PC-9 (cell line): Measurements from ENCODE around the gene ESM1. TPM values are rescaled to one million over a fixed set of nuclear protein-coding genes. Genes with fewer than 3 reads are reported as not detected.

ENCODE experiments used
- BruUV-seq: library from RNA; stranded (reverse); fragments of 400-500 nt; replicated peaks from 2 replicates; lab custom pipeline; 2021; lab: Mats Ljungman, UMichigan
- CTCF ChIA-PET: fragments of 300-600 bp; sonication (Branson Sonifier 250); formaldehyde crosslinking; loops from one replicate; lab custom pipeline; 2022; ENCODE audit warnings: antibody characterized with exemption; lab: Charles Lee
- POLR2A ChIA-PET: fragments of 300-600 bp; sonication (Branson Sonifier 250); formaldehyde crosslinking; loops from one replicate; lab custom pipeline; 2022; ENCODE audit warnings: antibody characterized with exemption; ENCODE audit not compliant: unreplicated experiment; lab: Charles Lee
- DNase-seq, 2 experiments: peaks; one replicate each; pipeline versions ENCODE4 v3.0.0 to v3.0.0-alpha.2; 2015 to 2022; ENCODE audit warnings: mixed read lengths in 1 of 2
- H2AFZ ChIP-seq: fragments of 200-600 bp; sonication (generic); 2 replicates; pipeline ENCODE4 v1.8.1; 2017; ENCODE audit warnings: antibody characterized with exemption
- H3F3A ChIP-seq: fragments of 200-600 bp; sonication (generic); 2 replicates; pipeline ENCODE4 v1.8.1; 2017; ENCODE audit warnings: antibody characterized with exemption, mild to moderate bottlenecking, low read depth; ENCODE audit not compliant: insufficient read depth
- H3K27ac ChIP-seq: fragments of 200-600 bp; sonication (generic); 2 replicates; pipeline ENCODE4 v1.6.1; 2016; ENCODE audit warnings: mixed run types
- H3K27me3 ChIP-seq: fragments of 200-600 bp; sonication (generic); 2 replicates; pipeline ENCODE4 v1.6.1; 2016; ENCODE audit warnings: low read depth, mixed run types; ENCODE audit not compliant: insufficient read depth
- H3K36me3 ChIP-seq: fragments of 200-600 bp; sonication (generic); 2 replicates; pipeline ENCODE4 v1.6.1; 2016; ENCODE audit warnings: low read depth, mixed run types
- H3K4me1 ChIP-seq: fragments of 200-600 bp; sonication (generic); replicated peaks from 2 replicates; pipeline ENCODE4 v1.6.1; 2016; ENCODE audit warnings: mixed run types; ENCODE audit not compliant: insufficient read depth
- H3K4me2 ChIP-seq: fragments of 200-600 bp; sonication (generic); 2 replicates; pipeline ENCODE4 v1.6.1; 2017; ENCODE audit warnings: mixed run types
- H3K4me3 ChIP-seq: fragments of 200-600 bp; sonication (generic); 2 replicates; pipeline ENCODE4 v1.6.1; 2016; ENCODE audit warnings: mixed run types
- H3K79me2 ChIP-seq: fragments of 200-600 bp; sonication (generic); 2 replicates; pipeline ENCODE4 v1.6.1; 2017; ENCODE audit warnings: low read depth, mixed run types
- H3K9me2 ChIP-seq: fragments of 200-600 bp; sonication (generic); 2 replicates; pipeline ENCODE4 v1.8.1; 2017; ENCODE audit warnings: mild to moderate bottlenecking; ENCODE audit not compliant: insufficient read depth
- H3K9me3 ChIP-seq: fragments of 200-600 bp; sonication (generic); 2 replicates; pipeline ENCODE4 v1.8.1; 2016; ENCODE audit warnings: low read depth; ENCODE audit not compliant: insufficient read depth
- H4K20me1 ChIP-seq: fragments of 200-600 bp; sonication (generic); 2 replicates; pipeline ENCODE4 v1.8.1; 2017; ENCODE audit not compliant: insufficient read depth
- EZH2 ChIP-seq: fragments of 200-600 bp; sonication (generic); IDR thresholded peaks from 2 replicates; pipeline ENCODE4 v1.8.0; 2017; ENCODE audit warnings: antibody characterized with exemption, low read depth
- intact Hi-C: fragments of 100-400 bp; cut with micrococcal nuclease; formaldehyde crosslinking; loops from one replicate; pipeline ENCODE4 v1.10.0; 2022; ENCODE audit not compliant: unreplicated experiment
- total RNA-seq: library from RNA; stranded (reverse); gene quantifications from 2 replicates; pipeline ENCODE4 v1.2.3, GENCODE V29; 2021
- TF ChIP-seq, protein P1 (sequence below): fragments of 200-600 bp; sonication (generic); conservative IDR thresholded peaks from 2 replicates; pipeline ENCODE4 v1.6.1; 2017; ENCODE audit warnings: mixed run types, antibody characterized with exemption, mild to moderate bottlenecking, moderate library complexity

ESM1 gene
- total RNA-seq, 1 experiment from 2014 or later = 0.15 TPM

DNA sequence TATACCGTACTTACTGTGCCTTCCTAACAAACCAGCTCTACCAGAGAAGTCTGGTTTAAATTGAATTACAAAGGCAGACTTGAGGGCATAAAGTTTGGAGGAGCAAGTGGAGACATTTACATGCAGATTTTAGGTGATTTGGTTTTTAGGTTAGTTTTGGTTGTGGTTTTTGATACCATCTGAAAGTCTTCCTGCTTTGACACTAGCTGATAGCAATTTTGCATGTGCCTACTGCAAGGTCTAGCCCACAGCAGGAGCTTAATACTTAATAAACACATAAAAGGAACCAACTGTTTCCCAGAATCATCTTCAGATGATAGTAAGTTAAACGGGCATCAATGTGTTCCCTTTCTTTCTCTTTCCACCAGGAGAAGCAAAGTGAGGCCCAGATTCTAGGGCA is 3.4 kb upstream of the ESM1 start:
- DNase-seq = no peak
- Histone ChIP-seq H3K4me1 (no peaks in the 10 kb centered on the region), H2AFZ (no peak overlapping the region), H3K9me2 (no peaks in the 10 kb centered on the region; the same call in 1 of the 2 replicates), H3K9me3 (no peaks in the 10 kb centered on the region), H3F3A (no peaks in the 10 kb centered on the region), H3K79me2 (no peaks in the 10 kb centered on the region), H3K4me3 (no peak overlapping the region), H3K36me3 (no peaks in the 10 kb centered on the region), H3K27me3 (peaks cover 20% of the 10 kb centered on the region; the same call in 1 of the 2 replicates), H4K20me1 (no peaks in the 10 kb centered on the region), H3K27ac (no peak overlapping the region), H3K4me2 (no peak overlapping the region)
- TF ChIP-seq, protein P1, sequence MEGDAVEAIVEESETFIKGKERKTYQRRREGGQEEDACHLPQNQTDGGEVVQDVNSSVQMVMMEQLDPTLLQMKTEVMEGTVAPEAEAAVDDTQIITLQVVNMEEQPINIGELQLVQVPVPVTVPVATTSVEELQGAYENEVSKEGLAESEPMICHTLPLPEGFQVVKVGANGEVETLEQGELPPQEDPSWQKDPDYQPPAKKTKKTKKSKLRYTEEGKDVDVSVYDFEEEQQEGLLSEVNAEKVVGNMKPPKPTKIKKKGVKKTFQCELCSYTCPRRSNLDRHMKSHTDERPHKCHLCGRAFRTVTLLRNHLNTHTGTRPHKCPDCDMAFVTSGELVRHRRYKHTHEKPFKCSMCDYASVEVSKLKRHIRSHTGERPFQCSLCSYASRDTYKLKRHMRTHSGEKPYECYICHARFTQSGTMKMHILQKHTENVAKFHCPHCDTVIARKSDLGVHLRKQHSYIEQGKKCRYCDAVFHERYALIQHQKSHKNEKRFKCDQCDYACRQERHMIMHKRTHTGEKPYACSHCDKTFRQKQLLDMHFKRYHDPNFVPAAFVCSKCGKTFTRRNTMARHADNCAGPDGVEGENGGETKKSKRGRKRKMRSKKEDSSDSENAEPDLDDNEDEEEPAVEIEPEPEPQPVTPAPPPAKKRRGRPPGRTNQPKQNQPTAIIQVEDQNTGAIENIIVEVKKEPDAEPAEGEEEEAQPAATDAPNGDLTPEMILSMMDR = no peak
- TF ChIP-seq EZH2 = no peak
- BruUV-seq = no TSS peak
- intact Hi-C loops = no loop called here
- CTCF ChIA-PET = no interaction called here
- POLR2A ChIA-PET = no interaction called here

DNA sequence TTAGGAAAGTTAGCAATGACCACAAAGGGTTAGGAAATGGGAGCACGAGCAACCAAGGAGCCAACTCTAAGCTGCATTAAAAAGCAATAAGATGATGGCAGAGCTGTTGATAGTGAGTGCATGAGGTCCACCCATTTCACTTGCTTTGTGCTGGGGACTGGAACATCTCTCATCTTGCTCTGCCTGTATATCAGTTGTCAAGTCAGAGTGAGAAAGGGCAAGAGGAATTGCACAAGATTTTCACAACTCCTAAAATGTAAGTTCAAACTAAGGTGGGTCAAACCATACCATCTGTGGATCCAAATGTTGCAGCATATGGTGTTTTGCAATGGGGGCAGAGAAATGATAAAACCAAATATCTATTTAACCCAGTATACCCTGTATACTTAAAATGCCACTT is 2.8 kb upstream of the ESM1 start:
- H4K20me1 ChIP-seq = no peaks in the 10 kb centered on the region
- no peaks in the 10 kb centered on the region; the same call in 1 of the 2 replicates for H3K9me2 ChIP-seq

DNA sequence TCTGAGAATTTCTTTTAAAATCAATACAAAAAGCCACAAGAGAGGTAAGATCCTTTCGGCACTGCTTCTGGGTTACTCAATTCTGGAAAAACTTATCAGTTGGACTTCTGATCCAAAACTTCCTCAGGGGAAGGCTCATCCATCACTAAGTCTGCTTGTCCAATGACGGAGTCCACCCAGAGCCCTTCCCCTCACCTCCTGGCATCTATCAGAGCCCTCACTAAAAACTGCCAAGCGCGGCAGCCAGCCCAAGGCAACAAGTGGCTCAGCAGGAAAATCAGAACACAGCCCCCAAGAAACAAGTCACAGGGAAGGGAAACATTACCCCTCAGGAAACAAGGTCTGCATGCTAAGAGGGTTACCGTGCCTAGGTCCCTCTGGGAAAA is 869 bp upstream of the ESM1 start:
- no peak for TF ChIP-seq EZH2
- TF ChIP-seq, protein P1 = no peak
- H4K20me1 ChIP-seq = no peaks in the 10 kb centered on the region
- intact Hi-C loops = no loop called here
- H3K9me3 ChIP-seq = no peaks in the 10 kb centered on the region
- H3K4me2 ChIP-seq = no peak overlapping the region
- H3F3A ChIP-seq = no peaks in the 10 kb centered on the region
- no peaks in the 10 kb centered on the region; the same call in 1 of the 2 replicates for H3K9me2 ChIP-seq
- no peak overlapping the region for H3K27ac ChIP-seq
- DNase-seq = no peak
- H3K36me3 ChIP-seq = no peaks in the 10 kb centered on the region
- CTCF ChIA-PET = no interaction called here
- no peaks in the 10 kb centered on the region for H3K79me2 ChIP-seq
- no TSS peak for BruUV-seq
- peaks cover 43% of the 10 kb centered on the region for H3K27me3 ChIP-seq
- H3K4me1 ChIP-seq = no peaks in the 10 kb centered on the region
- H3K4me3 ChIP-seq = no peak overlapping the region
- POLR2A ChIA-PET = no interaction called here
- no peak overlapping the region for H2AFZ ChIP-seq

More for the DNA sequence above, 2.8 kb upstream of the ESM1 start:
- DNase-seq = no peak
- intact Hi-C loops = no loop called here
- H3K36me3 ChIP-seq = no peaks in the 10 kb centered on the region
- H3K27ac ChIP-seq = no peak overlapping the region
- no peak overlapping the region for H2AFZ ChIP-seq
- TF ChIP-seq, protein P1 = no peak
- no peak for TF ChIP-seq EZH2
- ChIA-PET POLR2A (no interaction called here), CTCF (no interaction called here)
- no peaks in the 10 kb centered on the region for H3F3A ChIP-seq
- no TSS peak for BruUV-seq
- H3K4me1 ChIP-seq = no peaks in the 10 kb centered on the region
- H3K4me3 ChIP-seq = no peak overlapping the region
- H3K4me2 ChIP-seq = no peak overlapping the region
- H3K9me3 ChIP-seq = no peaks in the 10 kb centered on the region
- H3K27me3 ChIP-seq = peaks cover 25% of the 10 kb centered on the region; the same call in 1 of the 2 replicates
- no peaks in the 10 kb centered on the region for H3K79me2 ChIP-seq
